ENCODE measurements around the gene KIF1B. TPM values are rescaled to one million over a fixed set of nuclear protein-coding genes. Genes with fewer than 3 reads are reported as not detected.

KIF1B gene
- total RNA-seq, 4 donors from 2014 or later: 55.2 to 88.1 (median 67.0) TPM

DNA sequence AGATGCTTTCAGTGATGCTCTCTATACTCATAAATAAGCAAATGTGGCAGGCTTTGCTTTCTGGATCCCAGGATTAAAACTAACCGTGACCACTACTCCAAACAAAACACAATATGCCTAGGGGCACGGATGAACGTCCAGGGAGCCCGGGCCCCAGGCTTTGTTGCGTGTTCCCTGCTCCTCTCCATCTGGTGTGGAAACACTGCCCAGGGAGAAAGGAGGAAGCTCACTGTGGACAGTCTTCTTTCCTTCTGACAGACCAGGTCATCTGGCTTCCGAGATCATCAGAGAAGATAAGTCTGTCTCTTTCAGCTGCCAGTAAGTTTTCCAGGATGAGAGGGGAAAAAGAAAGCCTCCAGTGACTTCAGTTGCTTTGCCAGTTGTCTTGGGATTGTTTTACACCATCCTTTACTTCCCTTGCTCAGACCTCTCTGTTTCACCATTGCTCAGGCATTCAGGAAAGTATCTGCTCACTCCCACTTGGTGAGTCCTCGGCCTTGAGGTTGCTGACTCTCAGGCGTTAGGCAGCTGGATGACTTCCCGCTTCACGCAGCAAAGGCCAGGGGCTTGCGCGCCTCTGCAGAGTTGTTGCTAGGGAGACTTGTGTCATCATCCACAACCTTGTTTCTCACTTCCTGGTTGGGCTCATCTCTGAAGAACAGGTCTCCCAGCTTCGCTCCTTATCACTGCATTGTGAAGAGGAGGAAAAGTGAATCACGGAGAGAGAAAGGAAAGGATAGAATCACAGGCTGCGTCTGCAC is 167.9 kb downstream of the KIF1B start:
- Histone ChIP-seq H3K27ac (peak overlapping the region in 1 of 4 donors; percentile 26), H3K4me1 (no peaks in the 10 kb centered on the region), H3K27me3 (no peaks in the 10 kb centered on the region), H3K4me3 (no peak overlapping the region), H3K9me3 (no peaks in the 10 kb centered on the region), H3K36me3 (peaks cover 0 to 60% (median 0%) of the 10 kb centered on the region in 3 donors)
- DNase-seq: no peak
- TF ChIP-seq POLR2A (IDR thresholded peaks at IDR 0.05): no peak
- TF ChIP-seq, protein P1, sequence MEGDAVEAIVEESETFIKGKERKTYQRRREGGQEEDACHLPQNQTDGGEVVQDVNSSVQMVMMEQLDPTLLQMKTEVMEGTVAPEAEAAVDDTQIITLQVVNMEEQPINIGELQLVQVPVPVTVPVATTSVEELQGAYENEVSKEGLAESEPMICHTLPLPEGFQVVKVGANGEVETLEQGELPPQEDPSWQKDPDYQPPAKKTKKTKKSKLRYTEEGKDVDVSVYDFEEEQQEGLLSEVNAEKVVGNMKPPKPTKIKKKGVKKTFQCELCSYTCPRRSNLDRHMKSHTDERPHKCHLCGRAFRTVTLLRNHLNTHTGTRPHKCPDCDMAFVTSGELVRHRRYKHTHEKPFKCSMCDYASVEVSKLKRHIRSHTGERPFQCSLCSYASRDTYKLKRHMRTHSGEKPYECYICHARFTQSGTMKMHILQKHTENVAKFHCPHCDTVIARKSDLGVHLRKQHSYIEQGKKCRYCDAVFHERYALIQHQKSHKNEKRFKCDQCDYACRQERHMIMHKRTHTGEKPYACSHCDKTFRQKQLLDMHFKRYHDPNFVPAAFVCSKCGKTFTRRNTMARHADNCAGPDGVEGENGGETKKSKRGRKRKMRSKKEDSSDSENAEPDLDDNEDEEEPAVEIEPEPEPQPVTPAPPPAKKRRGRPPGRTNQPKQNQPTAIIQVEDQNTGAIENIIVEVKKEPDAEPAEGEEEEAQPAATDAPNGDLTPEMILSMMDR (IDR thresholded peaks at IDR 0.05): no peak

DNA sequence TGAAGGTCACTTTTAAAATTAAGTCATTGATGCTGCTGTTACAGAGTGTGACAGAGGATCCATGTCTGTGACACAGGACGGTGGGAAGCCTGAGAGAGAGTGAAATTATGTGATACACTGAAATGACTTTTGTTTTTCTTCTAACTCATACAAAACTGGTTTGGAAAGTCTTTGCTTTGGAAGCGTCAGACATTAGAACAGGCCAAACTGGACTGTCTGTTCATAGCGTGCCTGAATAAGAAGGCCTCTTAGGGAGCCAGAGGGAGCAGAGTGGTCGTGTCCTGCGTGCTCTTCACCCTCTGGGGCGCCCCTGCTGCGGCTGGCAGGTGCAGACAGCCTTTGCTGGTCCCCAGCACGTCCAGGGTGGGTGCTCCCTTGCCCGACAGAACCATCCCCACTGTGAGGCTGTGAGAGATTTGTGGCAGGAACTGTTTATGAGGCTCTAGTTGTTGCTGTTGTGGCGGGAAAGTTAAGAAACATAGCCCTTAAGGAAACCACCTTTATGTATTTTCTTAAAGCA is 168.8 kb downstream of the KIF1B start:
- Histone ChIP-seq H3K27ac (no peak overlapping the region), H3K4me1 (no peaks in the 10 kb centered on the region), H3K27me3 (no peaks in the 10 kb centered on the region), H3K9me3 (no peaks in the 10 kb centered on the region), H3K36me3 (peaks cover 0 to 51% (median 0%) of the 10 kb centered on the region in 3 donors), H3K4me3 (no peak overlapping the region)
- TF ChIP-seq POLR2A (IDR thresholded peaks at IDR 0.05): no peak
- TF ChIP-seq, protein P1 (IDR thresholded peaks at IDR 0.05): no peak
- no peak for DNase-seq

DNA sequence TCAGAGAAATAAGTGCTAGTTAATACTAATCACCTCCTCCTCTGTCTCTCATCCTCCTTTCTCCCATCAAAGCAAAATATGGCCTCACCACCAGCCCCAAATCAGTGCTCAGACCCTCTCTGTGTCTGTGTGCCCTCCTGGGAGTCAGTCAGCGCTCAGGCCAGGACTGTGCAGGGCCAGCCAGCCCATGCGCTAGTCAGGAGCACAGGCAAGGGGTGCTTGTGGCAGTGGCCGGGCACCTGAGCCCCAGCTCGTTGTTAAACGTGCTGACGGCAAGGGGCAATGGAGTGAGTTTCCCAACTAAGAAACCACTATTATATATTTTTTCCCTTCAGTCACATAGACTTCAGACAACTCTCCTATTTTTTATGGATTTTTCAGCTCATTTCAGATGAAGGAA is 169.3 kb downstream of the KIF1B start:
- TF ChIP-seq, protein P1 (IDR thresholded peaks at IDR 0.05): no peak
- no peak for TF ChIP-seq POLR2A (IDR thresholded peaks at IDR 0.05)
- Histone ChIP-seq H3K27me3 (no peaks in the 10 kb centered on the region), H3K4me1 (no peaks in the 10 kb centered on the region), H3K9me3 (no peaks in the 10 kb centered on the region), H3K4me3 (no peak overlapping the region), H3K36me3 (peaks cover 0 to 46% (median 0%) of the 10 kb centered on the region in 3 donors), H3K27ac (no peak overlapping the region)
- DNase-seq: no peak

DNA sequence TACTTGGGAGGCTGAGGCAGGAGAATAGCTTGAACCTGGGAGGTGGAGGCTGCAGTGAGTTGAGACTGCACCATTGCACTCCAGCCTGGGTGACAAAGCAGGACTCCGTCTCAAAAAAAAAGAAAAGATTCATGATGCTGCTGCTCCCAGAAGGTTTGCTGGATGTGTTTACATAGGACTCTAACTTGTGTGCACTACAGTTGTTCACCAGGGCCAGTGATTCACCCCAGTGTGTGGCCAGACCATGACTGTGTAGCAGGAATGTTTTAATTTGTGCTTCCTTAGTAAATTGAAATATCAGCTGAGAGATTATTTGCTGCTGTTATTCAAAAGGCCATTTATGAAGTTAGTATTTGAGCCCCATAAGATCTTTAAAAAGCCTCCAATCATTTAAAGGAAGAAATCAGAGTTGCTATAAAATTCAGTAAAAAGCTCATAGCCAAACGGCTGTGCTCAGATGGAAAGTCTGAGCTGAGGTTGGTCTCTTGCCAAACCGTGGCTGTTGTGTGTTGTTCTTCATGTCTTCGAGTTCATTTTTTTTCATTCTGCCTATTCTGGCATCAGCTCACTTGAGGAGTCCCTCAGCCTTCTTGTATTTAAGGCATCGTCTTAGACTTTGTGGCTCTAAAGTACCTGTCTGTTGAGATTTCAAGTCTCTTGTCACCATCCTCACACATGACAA is 170.4 kb downstream of the KIF1B start:
- H3K27me3 ChIP-seq: no peaks in the 10 kb centered on the region
- H3K9me3 ChIP-seq: no peaks in the 10 kb centered on the region
- peaks cover 0 to 35% (median 0%) of the 10 kb centered on the region in 3 donors for H3K36me3 ChIP-seq
- no peak for DNase-seq
- no peak overlapping the region for H3K27ac ChIP-seq
- no peak overlapping the region for H3K4me3 ChIP-seq
- TF ChIP-seq POLR2A (IDR thresholded peaks at IDR 0.05): no peak
- TF ChIP-seq, protein P1 (IDR thresholded peaks at IDR 0.05): no peak
- no peaks in the 10 kb centered on the region for H3K4me1 ChIP-seq

DNA sequence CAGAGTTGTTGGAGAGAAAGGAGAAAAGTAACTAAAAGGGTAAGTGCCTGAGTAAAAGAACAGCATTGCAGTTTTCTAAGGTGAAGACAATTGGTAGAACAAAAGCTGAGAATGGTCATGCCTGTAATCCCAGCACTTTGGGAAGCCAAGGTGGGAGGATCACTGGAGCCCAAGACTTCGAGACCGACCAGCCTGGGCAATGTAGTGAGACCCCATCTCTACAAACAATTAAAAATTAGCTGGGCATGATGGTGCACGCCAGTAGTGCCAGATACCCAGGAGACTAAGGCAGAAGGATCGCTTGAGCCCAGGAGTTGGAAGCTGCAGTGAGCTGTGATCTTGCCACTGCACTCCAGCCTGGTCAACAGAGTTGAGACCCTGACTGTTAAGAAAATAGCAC is 173.3 kb downstream of the KIF1B start:
- Histone ChIP-seq H3K36me3 (peaks cover 0 to 15% (median 0%) of the 10 kb centered on the region in 3 donors), H3K9me3 (no peaks in the 10 kb centered on the region), H3K27ac (no peak overlapping the region), H3K27me3 (no peaks in the 10 kb centered on the region), H3K4me1 (peaks cover 0 to 21% (median under 1%) of the 10 kb centered on the region in 4 donors), H3K4me3 (no peak overlapping the region)
- DNase-seq: no peak
- TF ChIP-seq, protein P1 (IDR thresholded peaks at IDR 0.05): no peak
- TF ChIP-seq POLR2A (IDR thresholded peaks at IDR 0.05): no peak

Data from Peyer's patch (tissue), 4 donors.